ENCODE data around the gene FBXL2. TPM values are rescaled to one million over a fixed set of nuclear protein-coding genes. Genes with fewer than 3 reads are reported as not detected.

The FBXL2 gene
- total RNA-seq, 1 donor from 2014 or later = 1.5 TPM

DNA sequence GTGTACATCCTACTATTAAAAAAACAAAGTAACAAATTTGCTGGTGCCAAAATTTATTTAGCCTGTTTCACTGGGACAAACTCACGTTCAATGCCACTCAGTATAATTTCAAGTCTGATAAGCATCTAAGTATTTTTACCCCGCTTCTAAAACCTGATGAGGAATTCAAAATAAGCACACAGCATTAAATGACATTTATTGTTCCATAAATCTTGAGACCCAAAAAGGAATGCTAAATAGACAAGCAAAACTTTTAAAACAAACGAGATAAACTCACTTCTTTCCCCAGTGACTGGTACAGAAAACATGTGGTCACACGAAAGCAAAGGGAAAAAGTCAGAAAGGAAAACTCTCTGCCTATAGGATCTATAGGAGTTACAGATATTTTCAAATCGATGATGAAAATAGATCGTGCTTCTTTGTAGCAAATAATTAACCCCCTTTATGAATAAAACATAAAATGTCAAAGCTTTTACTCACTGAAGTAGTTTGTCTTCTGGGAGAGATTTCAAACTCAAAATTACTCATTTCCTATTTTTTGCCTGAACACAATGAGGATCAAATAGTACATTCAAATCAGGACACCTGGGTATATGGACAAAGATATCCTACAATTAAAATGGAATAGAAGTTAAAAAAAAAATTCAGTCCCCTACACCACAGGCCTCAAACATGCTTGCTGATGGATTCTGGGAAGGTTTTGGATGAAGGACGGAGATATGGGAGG, 111.3 kb downstream of the FBXL2 start:
- Histone ChIP-seq H3K9me3 (replicated peaks) (no peaks in the 10 kb centered on the region), H3K36me3 (peaks cover 87% of the 10 kb centered on the region), H3K27ac (replicated peaks) (no peak overlapping the region), H3K4me3 (no peak overlapping the region), H3K27me3 (ENCODE audit: low read depth) (no peaks in the 10 kb centered on the region), H3K4me1 (peaks cover 26% of the 10 kb centered on the region)
- TF ChIP-seq, protein P1, sequence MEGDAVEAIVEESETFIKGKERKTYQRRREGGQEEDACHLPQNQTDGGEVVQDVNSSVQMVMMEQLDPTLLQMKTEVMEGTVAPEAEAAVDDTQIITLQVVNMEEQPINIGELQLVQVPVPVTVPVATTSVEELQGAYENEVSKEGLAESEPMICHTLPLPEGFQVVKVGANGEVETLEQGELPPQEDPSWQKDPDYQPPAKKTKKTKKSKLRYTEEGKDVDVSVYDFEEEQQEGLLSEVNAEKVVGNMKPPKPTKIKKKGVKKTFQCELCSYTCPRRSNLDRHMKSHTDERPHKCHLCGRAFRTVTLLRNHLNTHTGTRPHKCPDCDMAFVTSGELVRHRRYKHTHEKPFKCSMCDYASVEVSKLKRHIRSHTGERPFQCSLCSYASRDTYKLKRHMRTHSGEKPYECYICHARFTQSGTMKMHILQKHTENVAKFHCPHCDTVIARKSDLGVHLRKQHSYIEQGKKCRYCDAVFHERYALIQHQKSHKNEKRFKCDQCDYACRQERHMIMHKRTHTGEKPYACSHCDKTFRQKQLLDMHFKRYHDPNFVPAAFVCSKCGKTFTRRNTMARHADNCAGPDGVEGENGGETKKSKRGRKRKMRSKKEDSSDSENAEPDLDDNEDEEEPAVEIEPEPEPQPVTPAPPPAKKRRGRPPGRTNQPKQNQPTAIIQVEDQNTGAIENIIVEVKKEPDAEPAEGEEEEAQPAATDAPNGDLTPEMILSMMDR (IDR thresholded peaks at IDR 0.05; ENCODE audit: borderline replicate concordance) = no peak
- intact Hi-C loops (cut with micrococcal nuclease) = no loop called here
- no peak for DNase-seq

GRCh38 chr3:33389908-33390307, 112.7 kb downstream of the FBXL2 start:
- Histone ChIP-seq H3K27me3 (ENCODE audit: low read depth) (no peaks in the 10 kb centered on the region), H3K9me3 (replicated peaks) (no peaks in the 10 kb centered on the region), H3K4me1 (peaks cover 26% of the 10 kb centered on the region), H3K4me3 (no peak overlapping the region), H3K36me3 (peaks cover 90% of the 10 kb centered on the region), H3K27ac (replicated peaks) (no peak overlapping the region)
- TF ChIP-seq, protein P1 (IDR thresholded peaks at IDR 0.05; ENCODE audit: borderline replicate concordance) = no peak
- DNase-seq = no peak
- intact Hi-C loops (cut with micrococcal nuclease) = no loop called here

- no peaks in the 10 kb centered on the region for H3K9me3 ChIP-seq (replicated peaks)
- no peaks in the 10 kb centered on the region for H3K27me3 ChIP-seq (ENCODE audit: low read depth)
- DNase-seq = no peak
- TF ChIP-seq, protein P1 (IDR thresholded peaks at IDR 0.05; ENCODE audit: borderline replicate concordance) = no peak
- intact Hi-C loops (cut with micrococcal nuclease) = no loop called here
- peaks cover 26% of the 10 kb centered on the region for H3K4me1 ChIP-seq
- H3K36me3 ChIP-seq = peaks cover 90% of the 10 kb centered on the region
- no peak overlapping the region for H3K4me3 ChIP-seq
- H3K27ac ChIP-seq (replicated peaks) = no peak overlapping the region
Measured at GRCh38 chr3:33391255-33391995, 114.2 kb downstream of the FBXL2 start.

- Histone ChIP-seq H3K4me1 (peaks cover 26% of the 10 kb centered on the region), H3K4me3 (no peak overlapping the region), H3K9me3 (replicated peaks) (no peaks in the 10 kb centered on the region), H3K27me3 (ENCODE audit: low read depth) (no peaks in the 10 kb centered on the region), H3K36me3 (peaks cover 90% of the 10 kb centered on the region), H3K27ac (replicated peaks) (no peak overlapping the region)
- TF ChIP-seq, protein P1 (IDR thresholded peaks at IDR 0.05; ENCODE audit: borderline replicate concordance) = no peak
- intact Hi-C loops (cut with micrococcal nuclease) = no loop called here
- DNase-seq = no peak
Measured at GRCh38 chr3:33392144-33392543, 114.9 kb downstream of the FBXL2 start.

DNA sequence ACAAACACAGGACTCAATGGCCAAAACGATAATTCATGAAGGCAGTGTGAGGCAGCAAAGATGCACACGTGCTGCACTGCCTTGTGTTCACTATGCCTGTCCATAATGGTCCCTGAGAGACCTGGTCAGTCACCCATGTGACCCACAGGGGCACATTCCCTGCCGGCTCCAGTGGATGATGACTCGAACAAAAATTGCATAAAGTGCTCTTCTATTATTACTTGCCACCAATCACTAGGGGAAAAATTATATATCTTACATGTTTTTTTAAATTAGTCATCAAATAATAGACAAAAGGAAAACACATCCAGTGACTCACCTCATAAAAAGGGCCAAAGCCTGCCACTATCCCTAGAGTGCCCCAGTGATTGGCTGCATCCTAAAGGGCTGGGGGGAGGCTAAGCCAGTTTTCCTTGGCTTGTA, 115.5 kb downstream of the FBXL2 start:
- Histone ChIP-seq H3K27ac (replicated peaks) (no peak overlapping the region), H3K4me1 (peaks cover 26% of the 10 kb centered on the region), H3K27me3 (ENCODE audit: low read depth) (no peaks in the 10 kb centered on the region), H3K4me3 (no peak overlapping the region), H3K9me3 (replicated peaks) (no peaks in the 10 kb centered on the region), H3K36me3 (peaks cover 90% of the 10 kb centered on the region)
- DNase-seq = no peak
- intact Hi-C loops (cut with micrococcal nuclease) = no loop called here
- TF ChIP-seq, protein P1 (IDR thresholded peaks at IDR 0.05; ENCODE audit: borderline replicate concordance) = no peak
